Amniotic stem cell (primary cell): ENCODE results near the gene SPATA25.
A peak's percentile ranks its signal among the peaks of the same experiment; 100 is the strongest.
"Not testable (repeated sequence)": the region's sequence is repeated elsewhere in the genome, so short reads cannot be mapped to it uniquely, and the experiment has no call there.

Experiments
- DNase-seq: peaks from one replicate; lab custom pipeline; 2025; lab: John Stamatoyannopoulos, UW

SPATA25 gene

GRCh38 chr20:45892828-45893500 is 5.5 kb upstream of the SPATA25 start:
- DNase-seq: no peak

DNA sequence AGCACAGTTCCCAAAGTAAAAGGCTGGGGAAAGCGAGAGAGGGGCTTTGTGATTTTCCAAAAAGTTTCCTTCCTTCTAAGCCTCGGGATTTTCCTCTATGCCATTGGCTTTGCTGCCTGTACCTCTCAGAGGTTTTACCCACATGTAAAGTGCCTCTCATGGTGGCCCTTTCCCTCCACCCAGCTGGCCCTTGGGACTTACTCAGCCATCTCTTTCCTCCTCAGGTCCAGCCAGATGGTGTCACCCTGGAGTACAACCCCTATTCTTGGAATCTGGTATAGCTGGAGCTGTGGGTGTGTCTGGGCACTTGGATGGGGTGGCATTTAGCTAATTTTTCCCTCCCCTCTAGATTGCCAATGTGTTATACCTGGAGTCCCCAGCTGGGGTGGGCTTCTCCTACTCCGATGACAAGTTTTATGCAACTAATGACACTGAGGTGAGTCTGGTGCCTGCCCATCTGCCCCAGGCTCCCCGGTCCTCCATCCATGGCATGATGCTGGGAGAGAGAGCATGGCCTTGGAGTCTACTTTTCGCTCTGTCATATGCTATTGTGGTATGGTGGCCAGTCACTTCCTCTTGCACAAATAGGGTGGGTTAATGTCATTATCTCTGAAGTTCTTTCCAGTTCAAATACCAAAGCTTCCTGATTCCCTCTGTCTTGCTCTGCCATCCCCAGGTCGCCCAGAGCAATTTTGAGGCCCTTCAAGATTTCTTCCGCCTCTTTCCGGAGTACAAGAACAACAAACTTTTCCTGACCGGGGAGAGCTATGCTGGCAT is 4.8 kb upstream of the SPATA25 start:
- DNase-seq: no peak

- peak; percentile 61 for DNase-seq
Observed at GRCh38 chr20:45890985-45891983, 3.9 kb upstream of the SPATA25 start, which contains the start of the genes CTSA and NEURL2. Gene CTSA, plus strand, starts transcription at chr20:45891335. Its CDS starts 234 bp downstream, at chr20:45891569. Gene NEURL2, minus strand, starts transcription at chr20:45891208. Its CDS starts 217 bp downstream, at chr20:45890991.

DNA sequence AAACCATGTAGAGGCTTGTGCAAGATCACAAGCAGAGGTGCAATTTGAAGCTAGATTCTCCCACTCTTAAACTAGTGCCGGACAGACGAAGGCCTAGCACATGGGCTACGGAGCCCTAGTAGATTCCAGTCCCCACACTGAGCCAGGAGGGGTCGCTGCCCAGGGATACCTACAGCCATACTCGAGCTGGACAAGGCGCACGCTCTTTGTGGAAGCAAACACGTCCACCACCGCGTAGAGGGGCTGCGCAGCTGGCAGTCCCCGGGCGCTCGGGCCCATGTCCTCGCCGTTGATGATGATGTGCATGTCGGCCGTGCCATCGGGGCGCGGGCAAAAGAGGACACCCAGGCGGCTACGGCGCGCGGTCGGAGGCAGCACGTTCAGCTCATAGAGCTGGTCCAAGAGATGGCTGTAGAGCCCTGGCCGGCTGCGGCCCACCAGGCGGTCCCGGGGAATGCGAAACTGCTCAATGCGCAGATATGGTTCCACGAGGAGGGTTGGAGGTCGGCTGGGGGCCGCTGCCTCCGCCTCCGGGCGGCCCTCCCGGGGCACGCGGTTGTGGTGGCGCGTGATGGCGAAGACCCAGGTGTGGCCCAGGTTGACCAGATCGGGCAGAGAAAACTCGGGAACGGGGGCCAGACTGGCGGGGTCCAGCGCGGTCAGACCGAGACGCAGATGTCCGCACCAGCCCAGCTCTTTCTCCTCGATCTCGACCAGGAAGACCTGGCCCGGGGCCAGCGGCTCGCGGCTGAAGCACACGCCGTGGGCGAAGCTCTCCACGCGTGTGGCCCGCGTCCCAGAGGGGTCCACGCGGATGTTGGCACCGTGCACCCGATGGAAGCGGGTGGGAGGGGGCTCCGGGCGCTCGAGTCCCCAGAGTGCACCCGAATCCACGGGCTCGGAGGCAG is 2.9 kb upstream of the SPATA25 start:
- no peak for DNase-seq

DNA sequence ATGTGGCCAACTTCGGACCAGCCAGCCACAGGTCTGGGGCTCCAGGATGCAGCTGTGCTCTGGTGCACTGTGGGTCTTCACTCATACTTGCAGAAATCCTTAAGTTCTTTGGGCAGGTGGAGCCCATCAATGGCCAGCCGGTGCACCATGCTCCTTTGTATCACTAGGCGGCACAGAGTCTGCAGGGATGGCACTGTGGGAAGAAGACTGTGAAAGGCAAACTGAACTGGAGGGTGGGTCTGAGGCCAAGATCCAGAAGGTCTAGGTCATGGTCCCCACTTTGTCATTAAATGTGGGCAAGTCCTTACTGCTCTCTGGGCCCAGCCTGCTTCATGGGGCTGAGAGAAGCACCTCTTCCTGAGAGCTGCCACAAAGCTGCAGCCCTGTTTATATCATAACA is 1.3 kb upstream of the SPATA25 start:
- DNase-seq: no peak

DNA sequence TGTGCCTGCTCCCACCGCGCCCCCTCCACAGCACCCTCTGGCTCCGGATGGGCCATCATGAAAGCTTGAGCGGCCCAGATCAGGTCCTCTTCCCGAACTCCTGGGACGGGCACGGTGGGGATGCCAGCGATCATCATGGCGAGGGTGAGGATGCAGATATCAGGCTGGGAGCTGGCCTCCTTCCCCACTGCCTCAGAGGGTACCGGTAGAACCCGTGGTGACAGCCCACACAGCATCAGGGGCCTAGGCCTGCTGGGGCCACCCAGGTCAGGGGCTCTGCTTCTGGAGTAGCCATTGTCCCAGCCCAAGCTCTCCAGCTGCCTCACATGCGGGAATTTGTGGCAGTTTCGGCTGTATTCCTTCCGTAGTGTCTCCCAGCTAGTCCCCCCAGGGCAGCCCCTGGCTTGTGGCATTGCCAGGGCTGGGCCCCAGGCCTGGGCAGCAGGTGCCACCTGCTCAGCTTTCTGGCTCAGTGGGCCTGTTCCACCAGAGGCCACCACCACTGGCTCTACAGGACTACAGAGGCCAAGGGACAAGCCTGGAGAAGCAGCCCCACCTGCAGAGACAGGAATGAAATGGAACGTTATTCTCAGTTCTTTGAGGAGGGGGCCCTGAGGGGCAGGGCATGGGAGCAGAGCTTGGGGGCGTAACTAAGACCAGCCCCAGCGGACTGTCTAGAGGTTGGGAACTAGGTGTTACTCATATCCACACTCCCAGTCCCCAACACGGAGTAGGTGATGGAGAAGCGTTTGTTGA is 654 bp downstream of the SPATA25 start:
- DNase-seq: no peak

DNA sequence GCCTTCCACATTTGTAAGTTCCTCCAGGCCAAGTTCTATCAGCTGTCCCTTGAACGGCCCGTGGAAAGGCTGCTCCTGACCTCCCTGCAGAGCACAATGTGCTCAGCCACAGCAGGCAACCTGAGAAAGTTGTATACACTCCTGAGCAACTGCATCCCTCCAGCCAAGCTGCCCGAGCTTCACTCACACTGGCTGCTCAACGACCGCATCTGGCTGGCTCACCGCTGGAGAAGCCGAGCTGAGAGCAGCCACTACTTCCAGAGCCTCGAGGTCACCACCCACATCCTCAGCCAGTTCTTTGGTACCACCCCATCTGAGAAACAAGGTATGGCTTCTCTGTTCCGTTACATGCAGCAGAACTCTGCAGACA is 4.3 kb downstream of the SPATA25 start:
- DNase-seq: no peak

DNA sequence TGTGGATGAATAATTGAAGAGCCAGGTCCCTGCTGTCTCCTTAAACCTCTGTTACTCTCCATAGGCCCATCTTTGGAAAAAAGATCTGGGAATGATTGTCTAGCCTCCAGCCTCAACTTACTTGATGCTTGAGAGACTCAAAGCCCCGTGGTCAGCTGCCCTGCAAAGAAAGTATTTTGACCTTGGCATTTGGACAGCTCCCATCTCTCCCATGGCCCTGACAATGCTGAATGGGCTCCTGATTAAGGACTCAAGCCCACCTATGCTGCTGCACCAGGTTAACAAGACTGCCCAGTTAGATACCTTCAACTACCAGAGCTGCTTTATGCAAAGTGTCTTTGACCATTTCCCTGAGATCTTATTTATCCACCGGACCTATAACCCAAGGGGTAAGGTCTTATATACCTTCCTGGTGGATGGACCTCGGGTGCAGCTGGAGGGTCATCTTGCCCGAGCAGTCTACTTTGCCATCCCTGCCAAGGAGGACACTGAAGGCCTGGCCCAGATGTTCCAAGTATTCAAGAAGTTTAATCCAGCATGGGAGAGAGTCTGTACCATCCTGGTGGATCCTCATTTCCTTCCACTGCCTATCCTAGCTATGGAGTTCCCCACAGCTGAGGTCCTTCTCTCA is 4.8 kb downstream of the SPATA25 start:
- no peak for DNase-seq

- peak; percentile 97 for DNase-seq
Observed at GRCh38 chr20:45880988-45881788, 6.2 kb downstream of the SPATA25 start, which contains the start of gene ZSWIM1. Gene ZSWIM1, plus strand, starts transcription at chr20:45881227. Its CDS starts 1,366 bp downstream, at chr20:45882593.

GRCh38 chr20:45878076-45878761 is 9.2 kb downstream of the SPATA25 start:
- no peak for DNase-seq

DNA sequence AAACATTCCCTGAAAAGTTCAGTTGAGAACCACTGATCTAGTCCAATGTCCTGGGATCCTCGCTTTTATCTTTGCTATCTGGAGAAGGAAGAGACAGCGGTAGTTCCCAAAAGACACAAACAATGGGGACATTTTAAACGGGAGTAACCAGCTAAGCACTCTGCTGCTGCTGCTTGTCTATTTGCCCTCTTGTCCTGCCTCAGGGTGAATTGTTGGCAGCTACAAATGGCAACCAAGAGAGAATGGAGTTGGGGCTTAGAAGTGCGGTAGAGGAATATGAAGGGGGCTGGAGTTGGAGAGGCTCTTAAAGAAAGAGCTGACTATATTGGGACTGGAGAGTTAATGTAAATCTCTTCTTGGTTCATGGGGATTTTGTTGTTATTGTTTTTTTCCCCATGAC is 12.8 kb downstream of the SPATA25 start:
- no peak for DNase-seq

- DNase-seq: not testable (repeated sequence)
Observed at GRCh38 chr20:45874104-45874481, 13.3 kb downstream of the SPATA25 start.

- no peak for DNase-seq
Observed at GRCh38 chr20:45873409-45874103, 13.9 kb downstream of the SPATA25 start.

- no peak for DNase-seq
Observed at GRCh38 chr20:45872626-45873025, 14.8 kb downstream of the SPATA25 start.

DNA sequence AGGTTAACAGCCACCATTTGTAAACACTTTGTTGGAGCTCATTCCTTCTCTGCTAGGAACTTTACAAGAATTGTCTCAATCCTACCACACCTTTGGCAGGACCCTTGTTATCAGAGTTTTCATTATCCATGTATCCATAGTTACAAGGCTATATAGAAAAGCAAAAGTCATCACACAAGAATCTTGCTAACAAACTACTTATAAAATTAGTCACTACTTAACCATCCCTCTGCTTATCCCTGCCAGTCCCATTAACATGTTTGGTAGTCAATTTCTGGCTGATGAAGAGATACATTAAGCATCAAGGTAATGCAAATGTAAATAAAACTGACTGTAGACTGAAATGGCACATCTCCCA is 19.6 kb downstream of the SPATA25 start:
- DNase-seq: peak; percentile 10

DNA sequence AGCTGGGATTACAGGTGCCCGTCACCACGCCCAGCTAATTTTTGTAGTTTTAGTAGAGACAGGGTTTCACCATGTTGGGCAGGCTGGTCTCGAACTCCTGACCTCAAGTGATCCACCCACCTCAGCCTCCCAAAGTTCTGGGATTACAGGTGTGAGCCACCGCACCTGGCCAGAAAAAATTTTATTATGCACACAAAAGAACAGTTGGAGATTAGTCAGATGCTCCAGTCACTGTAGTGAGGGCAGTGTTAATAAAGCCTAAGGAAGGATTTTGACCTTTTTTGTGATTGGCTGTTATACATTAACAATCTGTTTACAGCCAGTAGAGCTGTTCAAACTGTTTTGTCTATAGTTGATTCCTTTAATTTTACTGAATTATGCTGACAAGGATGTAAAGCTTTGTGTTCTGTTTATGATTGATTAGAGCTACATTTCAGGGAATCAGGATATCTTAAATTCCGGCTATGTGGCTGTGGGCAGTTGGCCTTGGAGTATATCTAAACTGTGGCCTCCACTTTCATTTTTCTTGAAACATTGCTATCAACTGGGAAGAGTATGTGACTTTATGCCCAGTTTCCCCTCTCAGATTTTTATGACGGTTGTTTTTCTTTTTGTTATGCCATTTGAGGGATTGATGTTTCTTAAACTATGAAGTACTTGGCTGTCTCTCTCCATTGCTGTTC is 20.1 kb downstream of the SPATA25 start:
- DNase-seq: no peak

- no peak for DNase-seq
Observed at GRCh38 chr20:45866454-45866853, 21.0 kb downstream of the SPATA25 start.
